Mesodermal cell (in vitro differentiated cells): ENCODE measurements around the gene PAX9.

ENCODE experiments used
- H3K27ac ChIP-seq: 2 replicates; pipeline ENCODE4 v1.7.0; 2013; ENCODE audit warnings: mild to moderate bottlenecking, low read depth, low read length, moderate library complexity; ENCODE audit not compliant: severe bottlenecking
- H3K36me3 ChIP-seq: 2 replicates; pipeline ENCODE4 v1.7.1; 2013; ENCODE audit warnings: mild to moderate bottlenecking, low read length, moderate library complexity; ENCODE audit not compliant: control insufficient read depth, insufficient read depth
- H3K4me1 ChIP-seq: one replicate; pipeline ENCODE4 v1.7.1; 2013; ENCODE audit warnings: mild to moderate bottlenecking, low read length; ENCODE audit not compliant: insufficient read depth, control insufficient read depth, poor library complexity, severe bottlenecking
- H3K4me3 ChIP-seq: 2 replicates; pipeline ENCODE4 v1.7.0; 2013; ENCODE audit warnings: low read length, control low read depth, mild to moderate bottlenecking; ENCODE audit not compliant: insufficient read depth, poor library complexity, severe bottlenecking; ENCODE audit errors: extremely low read depth
- H3K9me3 ChIP-seq: 2 replicates; pipeline ENCODE4 v1.7.1; 2013; ENCODE audit warnings: mild to moderate bottlenecking, low read length, moderate library complexity; ENCODE audit not compliant: control insufficient read depth
- WGBS, 2 experiments: methylation state at CpG; one replicate each; pipeline ENCODE4 v1.1.5; 2013; ENCODE audit warnings: missing lambda C conversion rate in 2 of 2; ENCODE audit not compliant: insufficient coverage in 2 of 2; 5-methylcytosine and 5-hydroxymethylcytosine counted together

PAX9 gene

DNA sequence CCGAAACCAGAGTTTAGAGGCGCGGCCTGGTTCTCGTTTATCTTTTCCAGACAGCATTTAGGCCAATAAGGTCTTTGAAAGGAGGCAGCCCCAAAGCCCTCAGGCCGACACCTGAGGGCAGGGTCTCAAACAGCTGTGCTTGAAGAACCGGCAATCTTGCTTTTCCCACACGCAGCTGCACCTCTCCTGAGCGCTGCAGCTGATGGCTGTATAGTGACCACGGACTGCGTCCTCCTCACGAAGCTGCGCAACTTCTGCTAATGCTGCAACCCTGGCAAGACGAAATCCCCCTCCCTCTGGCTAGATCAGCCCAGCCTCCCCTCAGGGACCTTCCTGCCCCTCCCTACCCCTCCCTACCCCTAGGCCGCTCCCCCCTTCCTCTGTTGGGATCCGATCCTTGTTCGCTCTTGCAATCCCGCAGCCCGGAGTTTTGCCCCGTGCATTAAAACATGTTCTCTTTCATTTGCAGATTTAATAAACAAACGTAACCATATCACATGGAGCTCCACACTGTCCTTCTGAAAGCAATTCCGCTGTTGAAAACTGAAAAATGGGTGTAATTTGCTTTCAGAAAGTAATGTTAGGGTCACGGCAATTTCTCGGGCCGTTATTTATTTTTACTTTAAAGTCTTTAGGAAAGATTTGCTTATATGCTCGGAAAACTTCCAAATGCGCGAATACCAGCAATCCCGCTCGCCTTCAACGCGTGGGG is 4.8 kb upstream of the PAX9 start:
- Histone ChIP-seq H3K36me3 (no peaks in the 10 kb centered on the region), H3K27ac (no peak overlapping the region), H3K9me3 (no peaks in the 10 kb centered on the region), H3K4me3 (no peak overlapping the region), H3K4me1 (peaks cover 24% of the 10 kb centered on the region)
- 3 to 4% methylated on average over 23 to 27 of the region's 31 CpGs for WGBS, 2 experiments

DNA sequence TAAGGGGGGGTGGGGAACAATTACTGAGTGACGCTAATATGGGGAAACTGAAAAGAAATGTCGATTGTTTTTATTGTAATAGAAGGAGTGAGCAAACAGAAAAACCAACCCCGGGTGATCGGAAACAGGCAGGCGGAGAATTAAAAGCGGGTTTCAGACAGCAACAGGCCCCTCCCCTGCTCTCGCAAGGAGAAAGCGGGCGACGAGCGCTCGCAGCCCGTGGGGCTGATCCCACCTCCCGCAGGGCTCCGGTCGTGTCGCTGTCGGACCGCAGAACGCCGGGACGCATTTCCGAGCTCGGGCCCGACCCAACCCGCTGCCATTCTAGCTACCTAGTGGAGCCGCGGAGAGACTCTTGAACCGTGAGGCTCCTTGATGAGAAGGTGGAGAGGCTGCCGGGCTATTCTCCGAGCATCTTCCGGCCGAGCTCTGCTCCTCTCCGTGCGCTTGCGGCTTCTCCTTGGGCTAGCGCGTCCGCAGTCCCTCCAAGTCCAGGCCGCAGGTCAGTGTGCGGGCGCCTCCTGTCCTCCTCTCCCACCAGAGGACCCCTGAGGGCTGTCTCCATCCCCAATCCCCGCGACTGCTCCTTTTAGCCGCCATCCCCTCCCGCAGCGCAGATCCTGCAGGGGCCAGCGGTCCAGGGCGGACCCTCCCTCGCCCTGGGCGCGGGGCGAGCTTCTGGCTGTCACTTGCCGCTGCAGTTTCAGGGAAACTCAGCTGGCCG is 4.1 kb upstream of the PAX9 start:
- 0 to 1% methylated on average over 41 to 46 of the region's 55 CpGs for WGBS, 2 experiments
- Histone ChIP-seq H3K36me3 (no peaks in the 10 kb centered on the region), H3K27ac (no peak overlapping the region), H3K4me1 (peaks cover 24% of the 10 kb centered on the region), H3K4me3 (no peak overlapping the region), H3K9me3 (no peaks in the 10 kb centered on the region)

DNA sequence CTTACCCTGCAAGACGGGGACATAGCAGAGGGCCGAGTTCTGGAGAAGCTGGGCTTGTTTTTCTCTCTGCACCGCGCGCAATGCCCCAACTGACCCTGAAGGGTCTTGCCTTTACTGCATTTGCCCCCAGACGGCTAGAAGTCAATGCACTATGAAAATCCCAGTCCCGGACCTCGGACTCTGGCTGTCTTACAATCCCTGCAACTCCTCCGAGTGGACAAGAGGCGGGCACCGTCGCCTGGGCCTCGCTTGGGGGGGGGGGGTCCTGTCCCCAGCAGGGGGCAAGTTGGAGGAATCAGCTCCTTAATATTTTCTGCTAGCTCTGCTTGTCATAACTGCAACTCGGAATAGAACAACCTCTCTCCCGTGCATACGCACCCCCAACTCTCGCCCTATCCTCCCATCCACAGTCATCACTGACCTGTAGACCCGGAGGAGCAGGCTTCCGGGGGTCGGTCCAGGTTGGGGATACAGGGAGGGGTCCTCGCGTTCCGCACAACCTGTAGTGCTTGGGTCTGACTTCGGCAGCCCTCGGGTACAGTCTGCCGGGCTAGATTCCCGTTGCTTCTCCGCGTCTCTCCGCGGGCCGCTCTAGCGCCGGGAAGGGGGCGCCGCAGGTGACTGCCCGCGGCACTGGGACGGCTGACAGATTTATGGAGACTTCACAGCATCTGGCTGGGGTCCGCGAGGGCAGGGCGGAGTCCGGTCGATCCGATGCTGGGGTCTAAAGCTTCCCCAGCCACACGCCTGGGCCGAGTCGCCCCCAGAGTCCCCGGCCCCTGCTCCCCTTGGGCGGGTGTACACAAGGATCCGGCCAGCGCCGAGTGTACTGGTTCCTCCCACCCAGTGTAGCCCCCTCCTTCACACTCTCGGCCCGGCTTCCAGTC is 3.3 kb upstream of the PAX9 start:
- H3K36me3 ChIP-seq = no peaks in the 10 kb centered on the region
- no peak overlapping the region for H3K4me3 ChIP-seq
- no peaks in the 10 kb centered on the region for H3K9me3 ChIP-seq
- 1 to 2% methylated on average over 34 to 42 of the region's 55 CpGs for WGBS, 2 experiments
- no peak overlapping the region for H3K27ac ChIP-seq
- peaks cover 26% of the 10 kb centered on the region for H3K4me1 ChIP-seq

DNA sequence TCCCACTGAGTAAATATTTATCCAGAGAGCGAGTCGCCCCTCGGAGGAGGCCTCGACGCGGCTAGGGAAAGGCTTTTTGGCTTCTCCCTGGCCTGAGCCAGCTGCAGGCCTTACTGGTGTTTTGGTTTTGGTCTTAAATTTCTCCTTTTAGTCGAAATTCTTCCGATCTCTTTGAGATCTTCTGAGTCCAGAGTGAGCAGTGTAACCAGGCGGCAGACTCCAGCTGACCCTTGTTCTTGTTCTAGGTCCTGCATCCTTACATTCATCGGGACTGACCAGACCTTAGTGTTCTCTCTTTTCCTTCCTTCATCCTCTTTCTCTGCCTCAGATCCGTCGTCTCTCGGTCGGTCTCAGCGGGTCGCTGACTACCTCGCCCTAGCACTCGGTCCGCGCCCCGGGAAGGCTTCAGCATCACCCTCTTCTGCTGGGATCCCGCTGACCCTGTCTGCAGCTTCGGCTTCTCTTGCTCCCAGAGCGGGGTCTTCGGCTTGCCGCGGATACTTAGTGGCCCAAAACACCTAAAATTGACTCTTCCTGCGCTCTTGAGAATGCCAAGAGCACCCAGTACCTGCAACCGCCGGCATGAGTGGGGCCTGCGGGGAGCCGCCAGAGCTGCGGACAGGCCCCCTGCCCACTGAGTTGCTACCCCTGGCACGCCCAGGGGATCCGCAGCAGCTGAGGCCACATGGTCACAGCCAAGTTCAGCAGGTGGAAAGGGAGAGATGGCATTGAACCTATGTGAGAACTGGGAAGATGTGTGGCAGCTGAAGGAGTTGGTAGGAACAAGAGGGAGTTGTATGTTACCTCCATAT is 2.4 kb upstream of the PAX9 start:
- Histone ChIP-seq H3K9me3 (no peaks in the 10 kb centered on the region), H3K4me1 (peaks cover 30% of the 10 kb centered on the region), H3K4me3 (no peak overlapping the region), H3K27ac (no peak overlapping the region), H3K36me3 (no peaks in the 10 kb centered on the region)
- 4 to 6% methylated on average over 23 to 34 of the region's 35 CpGs for WGBS, 2 experiments

DNA sequence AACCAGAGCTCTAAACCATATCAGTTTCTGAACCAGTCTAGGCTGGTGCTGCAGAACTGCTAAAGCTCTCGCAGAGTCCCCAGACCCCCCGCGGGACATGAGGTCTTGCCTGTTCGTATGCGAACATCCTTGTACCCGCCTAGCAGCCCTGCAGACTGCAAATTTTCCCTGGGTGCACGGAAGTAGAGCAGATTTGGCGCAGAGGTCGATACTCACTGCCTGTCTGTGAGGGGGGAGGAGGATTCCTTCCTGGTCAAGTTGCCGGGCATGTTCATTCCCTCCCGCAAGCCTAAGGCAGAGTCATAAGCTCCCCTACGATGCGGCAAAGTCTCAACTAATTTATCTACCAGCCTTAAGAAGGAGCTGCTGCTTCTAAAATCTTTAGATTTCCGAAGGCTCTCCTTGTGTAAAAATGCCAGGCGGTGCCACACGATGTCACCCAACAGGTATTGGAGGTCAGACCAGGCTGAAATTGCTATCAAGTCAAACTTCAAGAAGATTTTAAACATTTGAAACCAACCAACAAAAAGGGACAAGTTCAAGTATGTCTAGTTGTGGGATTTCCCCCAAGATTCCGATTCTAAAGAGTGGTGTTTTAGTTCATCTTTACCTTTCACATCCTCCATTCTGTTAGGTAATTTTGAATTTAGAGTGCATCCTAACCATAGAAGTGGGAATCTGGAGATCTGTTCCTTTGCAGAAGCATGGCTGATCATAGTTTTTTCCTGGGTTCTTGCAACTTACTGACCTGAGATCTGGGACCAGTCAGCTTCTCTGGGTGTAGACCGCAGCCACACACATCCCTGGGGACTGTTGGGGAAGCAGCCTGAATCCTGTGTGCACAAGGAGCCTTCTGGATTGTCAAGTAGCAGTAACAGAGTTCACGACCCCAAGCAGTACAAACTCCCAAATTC is 1.6 kb upstream of the PAX9 start:
- H3K9me3 ChIP-seq = no peaks in the 10 kb centered on the region
- no peaks in the 10 kb centered on the region for H3K36me3 ChIP-seq
- H3K4me3 ChIP-seq = no peak overlapping the region
- WGBS, 2 experiments = 5 to 6% methylated on average over 11 of the region's 19 CpGs
- peaks cover 30% of the 10 kb centered on the region for H3K4me1 ChIP-seq
- H3K27ac ChIP-seq = no peak overlapping the region

DNA sequence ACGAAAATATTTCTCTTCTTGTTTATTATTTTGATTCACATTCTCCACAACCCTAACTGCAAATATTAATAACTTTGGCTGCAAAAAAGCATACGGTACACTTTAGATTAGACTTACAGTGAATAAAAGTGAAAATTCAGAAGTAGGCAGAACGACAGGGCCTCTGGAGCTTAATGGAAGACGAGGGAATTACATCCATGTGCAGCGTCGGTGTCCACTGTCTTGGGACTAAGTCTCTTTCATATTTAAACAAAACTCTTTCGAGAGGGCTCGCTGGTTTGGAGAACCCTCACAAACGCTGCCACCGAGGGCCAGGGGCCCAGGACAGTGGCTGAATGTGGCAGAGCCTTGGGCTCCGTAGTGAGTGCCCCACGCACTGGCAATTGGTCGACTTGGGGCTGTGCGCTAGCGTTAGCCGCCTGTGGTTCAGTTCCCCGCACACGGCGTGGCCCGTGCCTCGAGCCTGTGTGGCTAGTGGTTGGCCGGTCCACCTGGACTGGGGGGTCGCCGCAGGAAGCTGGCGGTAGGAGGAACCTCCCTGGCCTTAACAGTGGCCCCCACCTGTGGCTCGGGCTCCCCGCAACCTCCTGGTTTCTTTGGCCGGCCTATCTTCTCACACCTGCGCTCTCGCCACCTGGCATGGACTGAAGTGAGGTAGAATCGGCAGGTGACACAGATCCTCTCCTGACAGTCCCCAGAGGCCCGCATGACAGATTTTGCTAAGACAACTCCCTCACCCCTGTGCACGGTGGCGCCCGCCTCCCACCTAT is 739 bp upstream of the PAX9 start:
- H3K9me3 ChIP-seq = no peaks in the 10 kb centered on the region
- WGBS, 2 experiments = 1 to 6% methylated on average over 22 to 25 of the region's 35 CpGs
- H3K4me1 ChIP-seq = peaks cover 30% of the 10 kb centered on the region
- H3K36me3 ChIP-seq = no peaks in the 10 kb centered on the region
- H3K27ac ChIP-seq = no peak overlapping the region
- H3K4me3 ChIP-seq = peak overlapping the region; percentile 44

DNA sequence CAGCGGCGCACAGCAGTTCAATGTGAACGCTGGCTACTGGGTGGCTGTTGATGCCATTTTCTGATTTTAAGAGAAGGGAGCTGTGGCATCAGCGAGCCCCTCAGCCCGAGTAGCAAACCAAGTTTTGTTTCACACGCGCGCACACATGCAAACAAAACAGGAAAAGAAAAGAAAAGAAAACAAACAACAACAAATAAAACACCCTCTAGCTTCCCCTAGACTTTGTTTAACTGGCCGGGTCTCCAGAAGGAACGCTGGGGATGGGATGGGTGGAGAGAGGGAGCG is 540 bp downstream of the PAX9 start:
- no peaks in the 10 kb centered on the region for H3K9me3 ChIP-seq
- H3K4me1 ChIP-seq = peaks cover 24% of the 10 kb centered on the region
- WGBS, 2 experiments = 0% methylated on average over 3 to 5 of the region's 11 CpGs
- H3K36me3 ChIP-seq = no peaks in the 10 kb centered on the region
- peak overlapping the region; percentile 44 for H3K4me3 ChIP-seq
- no peak overlapping the region for H3K27ac ChIP-seq

DNA sequence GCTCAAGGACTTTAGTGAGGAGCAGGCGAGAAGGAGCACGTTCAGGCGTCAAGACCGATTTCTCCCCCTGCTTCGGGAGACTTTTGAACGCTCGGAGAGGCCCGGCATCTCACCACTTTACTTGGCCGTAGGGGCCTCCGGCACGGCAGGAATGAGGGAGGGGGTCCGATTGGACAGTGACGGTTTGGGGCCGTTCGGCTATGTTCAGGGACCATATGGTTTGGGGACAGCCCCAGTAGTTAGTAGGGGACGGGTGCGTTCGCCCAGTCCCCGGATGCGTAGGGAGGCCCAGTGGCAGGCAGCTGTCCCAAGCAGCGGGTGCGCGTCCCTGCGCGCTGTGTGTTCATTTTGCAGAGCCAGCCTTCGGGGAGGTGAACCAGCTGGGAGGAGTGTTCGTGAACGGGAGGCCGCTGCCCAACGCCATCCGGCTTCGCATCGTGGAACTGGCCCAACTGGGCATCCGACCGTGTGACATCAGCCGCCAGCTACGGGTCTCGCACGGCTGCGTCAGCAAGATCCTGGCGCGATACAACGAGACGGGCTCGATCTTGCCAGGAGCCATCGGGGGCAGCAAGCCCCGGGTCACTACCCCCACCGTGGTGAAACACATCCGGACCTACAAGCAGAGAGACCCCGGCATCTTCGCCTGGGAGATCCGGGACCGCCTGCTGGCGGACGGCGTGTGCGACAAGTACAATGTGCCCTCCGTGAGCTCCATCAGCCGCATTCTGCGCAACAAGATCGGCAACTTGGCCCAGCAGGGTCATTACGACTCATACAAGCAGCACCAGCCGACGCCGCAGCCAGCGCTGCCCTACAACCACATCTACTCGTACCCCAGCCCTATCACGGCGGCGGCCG is 1.1 kb downstream of the PAX9 start:
- H3K27ac ChIP-seq = no peak overlapping the region
- H3K4me1 ChIP-seq = peaks cover 19% of the 10 kb centered on the region
- WGBS, 2 experiments = 0 to 1% methylated on average over 61 of the region's 71 CpGs
- H3K4me3 ChIP-seq = peak overlapping the region; percentile 44
- H3K9me3 ChIP-seq = no peaks in the 10 kb centered on the region
- H3K36me3 ChIP-seq = no peaks in the 10 kb centered on the region
